HUDEP-2 (cell line): ENCODE measurements around the gene ATP6V0E1.
"Not testable (repeated sequence)": the region's sequence is repeated elsewhere in the genome, so short reads cannot be mapped to it uniquely, and the experiment has no call there.

ENCODE experiments used
- DNase-seq, 76 experiments: peaks; one replicate each; lab custom pipeline; 2025; ENCODE audit not compliant: unreplicated experiment in 76 of 76; lab: John Stamatoyannopoulos, UW

The ATP6V0E1 gene

DNA sequence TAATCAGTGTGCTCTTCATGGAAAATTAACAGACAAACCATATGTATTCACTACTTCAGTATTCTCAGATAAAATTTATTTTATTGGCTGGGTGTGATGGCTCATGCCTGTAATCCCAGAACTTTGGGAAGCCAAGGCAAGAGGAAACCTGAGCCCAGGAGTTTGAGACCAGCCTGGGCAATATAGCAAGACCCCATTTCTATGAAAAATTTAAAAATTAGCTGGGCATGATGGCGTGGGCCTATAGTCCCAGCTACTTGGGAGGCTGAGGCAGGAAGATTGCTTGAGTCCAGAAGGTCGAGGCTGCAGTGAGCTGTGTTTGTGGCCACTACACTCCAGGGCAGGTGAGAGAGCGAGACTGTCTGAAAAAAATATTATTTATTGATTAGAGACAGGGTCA is 49.2 kb downstream of the ATP6V0E1 start:
- no peak for DNase-seq

DNA sequence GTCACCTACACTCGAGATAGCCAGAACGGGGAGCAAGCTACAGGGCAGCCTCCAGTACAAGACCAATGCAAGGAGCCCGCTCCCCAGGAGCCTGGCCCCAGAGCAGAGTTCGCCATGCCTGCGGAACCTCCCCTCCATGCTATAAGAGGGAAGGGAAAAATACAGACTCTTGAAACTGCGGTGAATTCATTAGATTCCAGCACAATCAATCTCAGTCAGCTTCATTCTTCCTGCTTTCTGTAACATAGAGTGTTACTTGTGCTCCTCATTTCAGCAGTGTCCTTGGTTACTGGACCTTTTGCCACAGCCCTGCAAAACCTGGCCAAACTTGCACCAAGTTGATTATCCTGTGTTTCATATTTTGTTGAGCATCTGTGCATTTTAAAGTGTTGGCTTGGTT is 50.4 kb downstream of the ATP6V0E1 start:
- no peak for DNase-seq

DNA sequence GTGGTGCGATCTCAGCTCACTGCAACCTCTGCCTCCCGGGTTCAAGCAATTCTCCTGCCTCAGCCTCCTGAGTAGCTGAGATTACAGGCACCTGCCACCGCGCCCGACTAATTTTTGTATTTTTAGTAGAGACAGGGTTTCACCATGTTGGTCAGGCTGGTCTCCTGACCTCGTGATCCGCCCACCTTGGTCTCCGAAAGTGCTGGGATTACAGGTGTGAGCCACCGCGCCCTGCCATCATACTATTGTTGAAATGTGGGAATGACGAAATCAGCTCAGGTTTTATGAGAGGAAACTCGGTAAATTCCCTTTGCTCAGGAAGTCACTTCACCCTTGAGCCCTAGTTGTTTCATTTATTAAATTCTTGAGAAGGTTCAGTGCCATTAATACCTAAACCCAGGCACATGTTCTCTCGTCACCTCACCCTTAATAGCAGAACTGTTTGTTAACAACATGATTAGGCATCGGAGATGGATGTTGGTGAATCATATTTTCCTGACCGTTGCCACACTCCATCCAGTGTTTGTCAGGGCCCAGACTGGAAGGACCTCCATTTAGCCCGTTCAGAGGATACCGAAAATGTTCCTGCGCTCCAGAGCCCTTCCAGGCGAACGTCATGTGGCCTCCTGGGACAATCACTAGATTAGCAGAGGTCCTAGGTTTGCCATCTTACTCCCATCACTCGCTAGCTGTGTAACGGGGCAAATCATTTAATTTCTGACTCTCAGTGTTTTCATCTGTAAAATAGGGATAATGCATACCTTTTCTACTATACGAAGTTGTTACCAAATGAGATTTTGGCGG is 52.5 kb downstream of the ATP6V0E1 start:
- no peak for DNase-seq

DNA sequence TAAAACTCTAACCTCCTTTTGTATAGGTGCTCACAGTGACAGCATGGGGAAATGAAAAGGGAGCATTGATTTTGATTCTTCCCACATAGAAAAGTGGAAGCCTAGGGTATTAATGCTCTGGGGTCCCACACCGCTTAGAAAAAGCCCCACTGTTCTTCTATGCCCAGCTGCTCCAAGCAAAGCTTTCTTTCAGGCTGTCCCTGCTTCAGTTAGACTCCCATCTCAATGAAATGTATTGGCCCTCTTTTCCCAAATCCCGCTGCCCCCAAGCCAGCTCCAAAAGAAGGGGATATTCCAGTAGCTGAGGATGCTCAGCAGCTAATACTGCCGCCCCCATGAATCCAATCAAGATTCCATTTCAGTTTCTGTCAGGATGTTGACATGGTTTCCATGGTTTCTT is 55.6 kb downstream of the ATP6V0E1 start:
- no peak for DNase-seq

DNA sequence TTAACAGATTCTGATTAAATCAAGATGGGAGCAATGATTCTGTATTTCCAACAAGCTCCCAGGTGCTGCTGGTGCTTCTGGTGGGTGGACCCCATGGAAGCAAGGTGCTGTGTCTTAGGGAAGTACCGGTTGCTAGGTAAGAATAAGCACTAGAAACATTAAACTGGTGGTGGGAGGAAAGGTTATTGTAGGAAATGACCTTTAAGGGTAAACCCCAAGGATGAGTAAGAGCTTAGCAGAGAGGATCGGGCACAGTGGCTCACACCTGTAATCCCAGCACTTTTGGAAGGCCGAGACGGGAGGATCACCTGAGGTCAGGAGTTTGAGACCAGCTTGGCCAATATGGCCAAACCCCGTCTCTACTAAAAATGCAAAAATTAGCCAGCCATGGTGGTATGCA is 56.4 kb downstream of the ATP6V0E1 start:
- DNase-seq = no peak

DNA sequence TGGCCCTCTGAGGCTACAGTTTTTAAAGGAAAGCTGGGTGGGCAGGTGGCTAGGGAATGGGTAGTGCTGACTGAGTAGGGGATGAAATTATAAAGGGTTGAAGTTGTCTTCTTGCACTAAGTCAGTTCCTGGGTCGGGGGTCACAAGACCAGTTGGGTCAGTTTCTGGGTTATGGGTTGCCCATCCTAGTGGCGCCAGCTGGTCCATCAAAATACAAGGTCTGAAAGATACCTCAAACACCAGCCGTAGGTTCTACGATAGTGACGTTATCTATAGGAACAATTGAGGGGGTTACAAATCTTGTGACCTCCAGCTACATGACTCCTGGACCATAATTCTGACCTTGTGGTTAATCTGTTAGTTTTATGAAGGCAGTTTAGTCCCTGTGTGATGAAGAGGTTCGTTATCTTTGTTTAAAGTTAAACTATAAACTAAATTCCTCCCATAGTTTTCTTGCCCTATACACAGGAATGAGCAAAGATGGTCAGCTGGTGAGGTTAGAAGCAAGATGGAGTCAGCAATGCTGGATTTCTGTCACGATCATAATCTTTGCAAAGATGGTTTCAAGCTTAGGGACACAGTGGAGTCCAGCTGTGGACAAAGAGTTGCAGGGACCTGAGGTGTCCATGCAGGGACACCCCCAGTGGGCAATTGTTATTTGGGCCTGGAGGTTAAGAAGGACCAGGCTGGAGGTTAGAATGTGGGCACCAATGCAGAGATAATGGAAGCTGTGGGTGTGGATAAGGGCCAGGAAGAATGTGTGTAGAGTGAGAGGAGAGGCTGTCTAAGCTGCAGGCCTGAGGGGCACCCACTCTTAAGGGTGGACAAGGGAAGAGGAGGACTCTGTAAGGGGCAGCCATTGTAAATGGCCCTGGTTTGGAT is 58.6 kb downstream of the ATP6V0E1 start:
- DNase-seq = no peak

DNA sequence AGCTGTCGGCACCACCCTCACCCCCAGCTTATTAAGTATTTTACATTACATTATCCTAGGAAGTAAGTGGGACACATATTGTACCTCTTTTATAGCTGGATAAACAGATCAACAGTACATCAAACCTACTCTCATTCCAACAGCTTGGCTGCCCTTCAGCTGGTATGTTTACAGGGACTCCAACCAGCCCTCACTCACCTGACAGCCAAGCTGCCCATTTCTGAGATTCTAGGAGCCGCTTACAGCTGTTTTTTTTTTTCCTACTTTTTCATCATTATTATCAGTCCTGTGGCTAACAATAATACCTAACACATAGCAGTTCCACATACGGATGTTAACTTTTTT is 59.2 kb downstream of the ATP6V0E1 start:
- no peak for DNase-seq

DNA sequence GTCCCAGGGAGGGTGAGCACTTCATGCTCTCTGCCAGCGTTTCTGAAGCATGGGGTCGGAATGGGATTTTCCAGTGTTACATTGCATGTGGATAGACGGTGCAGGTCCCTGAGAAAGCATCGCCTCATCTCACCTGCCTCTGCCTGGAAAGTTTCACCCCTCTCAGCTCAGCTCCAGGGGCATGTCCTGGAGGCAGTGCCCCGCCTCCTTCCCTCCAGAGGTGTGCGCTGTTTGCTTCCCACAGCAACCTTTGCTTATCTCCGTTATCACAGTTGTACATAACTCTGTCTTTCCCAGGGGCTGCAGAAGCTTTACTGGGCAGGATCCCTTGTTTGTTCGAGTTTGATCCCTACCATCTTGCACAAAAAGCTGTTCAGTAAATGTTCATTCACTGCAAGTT is 61.9 kb downstream of the ATP6V0E1 start:
- DNase-seq = no peak

DNA sequence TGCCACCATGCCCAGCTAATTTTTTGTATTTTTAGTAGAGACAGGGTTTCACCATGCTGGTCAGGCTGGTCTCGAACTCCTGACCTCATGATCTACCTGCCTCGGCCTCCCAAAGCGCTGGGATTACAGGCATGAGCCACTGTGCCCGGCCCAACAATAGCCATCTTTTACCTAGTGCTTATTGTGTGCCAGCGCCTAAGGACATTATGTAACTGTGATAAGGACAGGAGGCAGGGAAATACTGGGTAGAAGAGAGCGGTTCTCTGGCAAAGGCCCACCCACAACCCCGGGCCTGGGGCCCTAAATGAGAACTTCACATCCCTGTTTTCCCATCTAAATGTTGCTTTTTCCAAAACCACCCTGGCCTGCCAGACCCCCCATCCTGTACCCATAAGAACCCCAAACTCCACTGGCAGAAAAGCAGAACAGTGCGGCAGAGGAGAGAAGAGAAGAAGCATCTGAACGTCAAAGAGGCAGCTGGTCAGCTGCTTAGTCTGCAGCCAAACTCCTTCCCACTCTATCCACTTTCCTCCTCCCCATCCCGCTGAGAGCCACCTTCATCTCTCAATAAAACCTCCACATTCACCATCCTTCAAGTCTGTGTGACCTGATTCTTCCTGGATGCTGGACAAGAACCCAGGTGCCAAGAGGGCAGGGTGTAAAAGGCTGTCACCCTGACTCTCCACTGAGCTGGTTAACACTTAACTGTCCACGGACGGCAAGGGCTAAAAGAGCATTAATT is 63.7 kb downstream of the ATP6V0E1 start:
- not testable (repeated sequence) for DNase-seq

DNA sequence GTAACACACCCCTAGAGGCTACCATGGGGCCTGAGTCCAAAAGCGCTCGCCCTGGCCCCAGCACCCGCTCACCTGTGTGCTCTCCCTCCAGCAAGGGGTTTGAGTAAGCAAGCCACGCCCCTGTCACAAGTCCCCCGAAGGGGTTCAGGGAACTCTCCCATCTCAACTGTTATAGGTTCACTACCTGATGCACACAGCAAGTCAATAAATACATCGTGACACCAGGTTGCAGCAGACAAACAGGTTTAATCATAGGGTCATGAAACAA is 64.2 kb downstream of the ATP6V0E1 start:
- no peak for DNase-seq

DNA sequence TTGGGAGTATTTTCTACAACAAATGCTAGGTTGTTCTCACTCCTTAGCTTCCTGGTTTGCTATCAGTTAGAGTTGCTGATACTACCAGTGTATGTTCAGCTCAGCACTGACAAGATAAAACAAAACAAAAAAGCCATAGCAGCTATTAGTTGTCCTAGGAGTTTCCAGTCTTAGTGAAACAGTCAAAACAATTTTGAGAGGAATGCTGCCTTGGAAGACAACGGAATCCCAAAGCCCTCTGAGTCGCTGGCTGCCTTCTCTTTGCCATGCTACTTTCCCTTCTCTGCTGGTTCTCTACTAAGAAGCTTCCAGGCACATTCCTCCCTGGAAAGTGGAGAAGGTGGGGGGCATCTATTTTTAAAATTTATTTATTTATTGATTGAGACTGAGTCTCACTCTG is 67.2 kb downstream of the ATP6V0E1 start:
- no peak for DNase-seq

DNA sequence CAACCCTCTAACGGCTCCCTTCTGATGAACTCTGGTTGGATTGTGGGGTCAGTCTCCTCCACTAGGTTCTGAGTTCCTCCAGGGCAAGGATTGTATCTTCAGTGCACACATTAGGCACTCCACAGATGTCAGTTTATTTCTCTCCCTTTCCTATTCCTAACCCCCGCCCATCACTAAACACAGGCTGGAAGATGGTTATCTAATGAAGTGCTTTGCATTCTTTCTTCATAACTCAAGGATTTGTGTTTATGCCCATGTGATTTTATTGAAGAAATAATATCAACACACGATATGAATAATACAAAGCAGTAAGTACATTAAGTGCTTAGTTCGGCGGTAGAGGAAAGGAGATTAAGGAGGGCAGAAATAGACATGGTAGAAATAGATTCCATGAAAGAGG is 68.2 kb downstream of the ATP6V0E1 start:
- DNase-seq = no peak

DNA sequence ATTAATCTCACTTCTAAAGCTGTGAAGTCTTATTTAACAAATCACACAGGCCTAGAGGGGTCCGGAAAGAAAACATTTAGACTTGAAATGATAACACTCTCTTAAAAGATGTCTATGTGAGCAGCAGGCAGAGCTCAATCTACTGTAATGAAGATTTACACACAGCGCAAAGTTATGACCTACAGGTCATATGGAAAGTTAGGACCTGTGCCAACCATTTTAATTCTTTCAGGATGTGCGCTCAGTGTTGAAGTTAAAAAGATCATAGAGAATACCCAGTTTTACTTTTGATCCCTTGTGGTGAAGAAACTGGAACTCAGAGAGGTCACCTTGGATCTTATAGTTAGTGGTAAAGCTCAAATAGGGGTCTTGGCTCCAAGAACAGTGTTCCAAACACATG is 69.5 kb downstream of the ATP6V0E1 start:
- no peak for DNase-seq

DNA sequence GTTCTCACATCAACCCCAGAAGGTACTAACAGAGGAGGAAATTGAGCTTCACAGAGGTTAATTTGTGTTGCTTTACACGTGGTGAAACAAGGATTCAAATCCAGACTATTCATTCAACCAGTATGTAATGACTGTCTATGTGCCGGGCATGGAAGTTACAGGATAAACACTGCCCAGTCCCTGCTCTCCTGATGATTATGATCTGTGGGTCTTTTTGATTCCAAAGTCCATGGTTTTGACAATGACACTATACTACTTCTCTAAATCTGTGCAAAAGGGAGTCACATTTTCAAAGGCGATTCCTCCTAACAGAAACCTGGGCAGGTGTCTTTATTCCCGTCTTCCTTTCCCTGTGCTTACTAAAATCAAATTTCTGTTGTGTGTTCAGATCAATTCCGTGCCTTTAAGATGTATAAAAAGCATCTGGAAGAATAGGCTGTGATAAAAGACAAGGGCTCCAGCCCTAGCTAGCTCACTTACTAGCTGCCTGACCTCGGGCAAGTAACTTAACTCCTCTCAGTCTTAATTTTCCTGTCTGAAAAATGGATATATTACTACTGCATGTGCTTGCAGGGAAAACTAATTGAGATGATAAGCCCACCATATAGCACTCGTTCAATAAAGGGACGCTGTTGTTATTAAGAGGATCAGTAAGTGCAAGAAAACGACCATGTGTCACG is 71.6 kb downstream of the ATP6V0E1 start:
- DNase-seq = no peak

DNA sequence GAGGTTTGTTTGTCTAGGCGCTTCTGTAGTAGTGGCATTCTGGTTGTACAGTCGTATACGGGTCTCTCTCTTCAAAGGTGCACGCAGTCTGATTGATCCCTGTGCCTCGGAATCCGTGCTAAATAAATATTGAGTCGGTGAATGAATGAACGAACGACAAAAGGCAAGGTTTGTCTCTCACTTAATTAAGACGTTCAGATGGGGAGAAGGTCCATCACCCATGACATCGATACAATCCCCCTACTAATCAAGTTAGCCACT is 72.1 kb downstream of the ATP6V0E1 start:
- DNase-seq = no peak

DNA sequence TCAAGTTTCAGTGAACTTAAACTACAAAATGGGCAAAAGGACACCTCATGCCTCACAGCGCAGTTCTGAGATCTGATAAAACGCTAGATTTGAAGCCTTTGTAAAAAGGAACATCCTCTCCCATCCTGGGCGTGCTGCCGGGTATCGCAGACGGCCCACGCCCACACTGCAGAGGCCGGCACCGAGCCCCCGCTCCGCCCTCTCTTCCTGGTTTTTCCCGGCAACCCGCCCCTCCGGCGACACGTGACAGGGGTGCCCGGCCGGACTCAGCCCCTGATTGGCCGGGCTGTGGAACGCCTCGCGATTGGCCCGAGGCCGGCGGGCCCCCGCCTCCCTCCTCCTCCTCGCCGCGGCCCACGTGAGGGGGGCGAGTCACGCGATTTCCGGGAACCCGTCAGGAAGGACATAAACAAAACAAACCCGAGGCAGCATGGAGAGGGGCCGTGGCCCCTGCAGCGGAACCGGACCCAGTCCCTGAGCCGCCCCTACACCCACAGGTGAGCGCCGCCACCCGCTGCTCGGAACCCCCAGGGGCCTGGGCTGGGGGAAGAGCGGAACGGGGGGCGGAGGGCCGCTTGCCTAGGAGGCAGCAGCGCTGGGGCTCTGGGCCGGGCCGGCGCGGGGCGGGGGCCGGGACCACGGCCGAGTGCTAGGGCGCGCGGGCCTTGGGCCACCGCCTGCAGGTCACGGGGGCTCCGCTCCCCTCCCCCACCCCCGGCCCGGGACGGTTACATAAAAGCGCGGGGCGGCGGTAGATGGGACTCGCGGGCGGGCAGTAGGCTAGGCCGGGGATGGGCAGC is 72.6 kb downstream of the ATP6V0E1 start, which contains the start of gene CREBRF:
CREBRF (plus strand) TSS at position 370 of the 800 bp plus-strand sequence. CDS start 24,424 bp downstream, outside the sequence.
- peak; percentile 28 to 98 (median 95) for DNase-seq

DNA sequence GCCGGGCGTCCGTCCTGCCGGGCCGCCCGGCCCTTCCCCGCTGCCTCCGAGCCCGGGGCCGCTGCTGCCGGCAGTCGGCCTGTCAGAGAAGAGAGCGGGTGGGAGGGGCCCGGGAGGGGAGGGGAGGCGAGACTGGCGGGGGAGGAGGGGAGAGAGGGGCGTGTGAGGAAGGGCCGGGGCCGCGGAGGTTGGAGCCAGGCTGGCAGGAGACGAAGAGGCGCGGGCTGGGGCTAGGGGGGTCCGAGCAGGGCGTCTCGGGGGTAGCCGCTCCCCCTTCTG is 73.2 kb downstream of the ATP6V0E1 start:
- peak in 31 of 76 experiments; percentile 41 to 87 (median 77) for DNase-seq

DNA sequence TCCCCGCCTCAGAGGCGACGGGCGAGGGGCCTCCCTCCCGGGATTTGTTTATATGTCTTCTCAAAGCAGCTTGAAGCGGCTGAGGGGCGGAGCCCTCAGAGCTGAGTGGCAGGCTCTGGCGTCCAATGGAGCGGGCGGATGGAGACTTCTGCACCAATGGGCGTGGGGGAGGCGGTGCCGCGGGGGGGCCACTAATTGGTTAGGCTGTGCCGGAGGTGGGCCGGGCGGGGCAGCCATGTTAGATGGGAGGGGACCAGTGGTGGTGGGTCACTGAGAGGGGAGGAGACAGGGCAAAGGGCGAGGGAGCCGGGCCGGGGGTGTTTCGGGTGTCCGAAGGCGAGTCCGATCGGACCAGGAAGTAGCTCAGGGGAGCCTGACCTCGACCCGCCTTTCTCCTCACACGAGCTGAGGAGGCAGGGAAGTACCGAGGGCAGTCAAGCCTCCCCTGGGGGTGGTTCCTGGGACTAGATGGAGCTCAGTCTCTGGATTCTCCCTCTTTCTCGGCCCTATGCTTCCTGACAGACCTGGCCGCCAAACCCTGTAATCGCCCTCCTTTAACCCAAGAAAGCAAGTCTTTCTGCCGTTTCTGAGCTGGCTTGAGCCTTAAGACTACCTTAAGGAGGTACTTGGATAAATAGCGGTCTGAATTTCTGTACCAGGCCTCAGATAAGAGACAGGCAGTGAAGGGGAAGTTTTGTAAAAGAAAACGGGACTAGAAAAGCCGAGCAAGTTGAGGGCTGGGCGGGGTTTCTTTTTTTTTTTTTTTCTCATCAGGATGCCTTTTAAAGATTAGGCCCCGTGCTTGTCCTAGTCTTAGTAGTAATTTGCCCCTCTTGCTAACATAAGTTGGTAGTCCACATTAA is 73.7 kb downstream of the ATP6V0E1 start:
- peak; percentile 35 to 99 (median 96) for DNase-seq

DNA sequence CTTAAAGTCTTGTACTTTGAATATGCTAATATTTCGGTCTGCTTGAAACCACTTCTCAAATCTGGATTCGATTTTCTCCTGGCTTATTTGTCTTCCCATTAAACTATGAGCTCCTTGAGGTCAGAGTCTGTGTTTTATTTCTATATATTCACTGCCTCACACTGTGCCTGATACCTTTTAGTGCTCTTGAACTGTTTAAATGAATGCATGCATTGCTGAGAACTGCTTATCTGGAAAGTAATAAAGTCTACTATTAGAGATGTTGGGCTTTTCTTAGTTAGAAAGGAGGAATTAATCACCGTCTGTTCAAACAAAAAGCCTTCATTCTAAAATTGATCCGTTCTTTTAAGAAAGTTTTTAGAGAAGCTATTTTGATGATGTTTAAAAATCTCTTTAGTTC is 78.6 kb downstream of the ATP6V0E1 start:
- no peak for DNase-seq

DNA sequence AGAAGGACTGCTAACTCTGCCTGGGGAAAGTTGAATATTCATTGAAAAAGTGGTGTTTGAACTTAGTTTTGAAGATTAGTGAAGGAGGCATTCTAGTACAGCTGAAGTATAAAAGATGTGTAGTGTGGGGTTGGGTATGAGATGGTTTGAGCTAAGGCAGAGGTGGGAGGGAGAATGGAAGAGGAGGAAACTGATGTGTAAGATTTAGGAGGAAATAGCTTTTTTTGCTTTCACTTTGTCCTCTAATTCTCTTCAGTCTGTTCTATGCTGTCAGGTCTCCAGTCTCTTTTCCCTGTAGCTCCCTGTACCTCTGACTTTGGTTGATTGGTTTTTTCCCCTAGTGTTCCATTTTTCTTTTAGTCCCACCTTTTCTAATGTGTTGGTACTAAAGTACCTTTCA is 81.6 kb downstream of the ATP6V0E1 start:
- no peak for DNase-seq
